ENCODE measurements around the gene PDE4A. TPM values are rescaled to one million over a fixed set of nuclear protein-coding genes. Genes with fewer than 3 reads are reported as not detected.
A peak's percentile ranks its signal among the peaks of the same experiment; 100 is the strongest.

Gene PDE4A
- total RNA-seq, 1 experiment from 2014 or later, result 10.4 TPM

DNA sequence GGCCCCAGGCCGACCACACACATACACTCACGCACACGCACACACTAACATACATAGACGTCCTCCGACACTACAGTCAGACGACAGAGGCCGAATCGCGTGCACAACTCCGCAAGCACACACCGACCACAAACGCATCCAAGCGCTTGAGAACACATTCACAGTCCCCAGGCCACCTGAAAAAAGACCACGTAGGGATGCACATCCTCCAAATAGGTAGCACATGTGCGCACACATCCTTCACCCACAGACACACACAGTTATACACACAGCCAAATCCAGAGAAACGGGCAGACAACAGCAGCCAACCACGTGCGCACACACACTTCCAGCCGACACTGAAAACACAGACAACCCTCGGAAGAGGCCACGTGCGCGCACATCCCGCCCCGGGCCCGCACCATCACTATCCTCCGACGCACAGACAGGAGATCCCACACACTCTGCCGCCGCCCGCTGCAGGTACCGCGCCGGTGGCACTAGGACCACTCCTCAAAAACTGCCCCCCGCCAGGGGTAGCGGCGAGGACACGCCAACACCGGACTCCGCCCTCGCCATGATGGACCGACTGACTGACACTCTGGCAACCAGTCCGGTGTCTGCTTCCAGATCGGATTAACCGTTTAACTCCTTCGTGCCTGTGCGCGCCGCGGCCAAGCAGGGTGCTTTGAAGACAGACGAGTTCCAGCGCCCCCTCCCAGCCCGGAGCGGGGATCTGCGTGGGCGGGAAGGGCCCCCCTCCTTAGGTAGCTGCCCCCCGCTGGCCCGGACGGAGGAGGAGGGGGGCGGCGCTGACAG, 493 bp upstream of the PDE4A start:
- peaks cover 56% of the 10 kb centered on the region for H3F3A ChIP-seq (ENCODE audit: insufficient read depth, low read depth)
- H3K79me2 ChIP-seq (ENCODE audit: low read depth), result no peaks in the 10 kb centered on the region
- no peak for DNase-seq
- CTCF ChIA-PET, result no interaction called here
- no peaks in the 10 kb centered on the region for H3K36me3 ChIP-seq (ENCODE audit: low read depth)
- peaks cover 23% of the 10 kb centered on the region; the same call in 1 of the 2 replicates for H3K4me1 ChIP-seq (replicated peaks; ENCODE audit: insufficient read depth)
- H3K4me3 ChIP-seq, result peak overlapping the region; percentile 53; the same call in 1 of the 2 replicates
- no peaks in the 10 kb centered on the region for H3K9me2 ChIP-seq (ENCODE audit: insufficient read depth)
- no TSS peak for BruUV-seq (replicated peaks)
- POLR2A ChIA-PET (ENCODE audit: unreplicated experiment), result no interaction called here
- intact Hi-C loops (cut with micrococcal nuclease; ENCODE audit: unreplicated experiment), result loop anchor here (5.0 kb wide), 3 partner anchors 147 to 297 kb away; partner anchors contain the start of genes CDKN2D, DNM2 and KRI1
- H3K9me3 ChIP-seq (ENCODE audit: insufficient read depth, low read depth), result no peaks in the 10 kb centered on the region
- peak; percentile 94 for TF ChIP-seq EZH2 (IDR thresholded peaks at IDR 0.05; ENCODE audit: low read depth)
- TF ChIP-seq, protein P1, sequence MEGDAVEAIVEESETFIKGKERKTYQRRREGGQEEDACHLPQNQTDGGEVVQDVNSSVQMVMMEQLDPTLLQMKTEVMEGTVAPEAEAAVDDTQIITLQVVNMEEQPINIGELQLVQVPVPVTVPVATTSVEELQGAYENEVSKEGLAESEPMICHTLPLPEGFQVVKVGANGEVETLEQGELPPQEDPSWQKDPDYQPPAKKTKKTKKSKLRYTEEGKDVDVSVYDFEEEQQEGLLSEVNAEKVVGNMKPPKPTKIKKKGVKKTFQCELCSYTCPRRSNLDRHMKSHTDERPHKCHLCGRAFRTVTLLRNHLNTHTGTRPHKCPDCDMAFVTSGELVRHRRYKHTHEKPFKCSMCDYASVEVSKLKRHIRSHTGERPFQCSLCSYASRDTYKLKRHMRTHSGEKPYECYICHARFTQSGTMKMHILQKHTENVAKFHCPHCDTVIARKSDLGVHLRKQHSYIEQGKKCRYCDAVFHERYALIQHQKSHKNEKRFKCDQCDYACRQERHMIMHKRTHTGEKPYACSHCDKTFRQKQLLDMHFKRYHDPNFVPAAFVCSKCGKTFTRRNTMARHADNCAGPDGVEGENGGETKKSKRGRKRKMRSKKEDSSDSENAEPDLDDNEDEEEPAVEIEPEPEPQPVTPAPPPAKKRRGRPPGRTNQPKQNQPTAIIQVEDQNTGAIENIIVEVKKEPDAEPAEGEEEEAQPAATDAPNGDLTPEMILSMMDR (conservative IDR thresholded peaks at IDR 0.05), result no peak
- H3K4me2 ChIP-seq, result peak overlapping the region; percentile 76
- H2AFZ ChIP-seq, result peak overlapping the region; percentile 58; the same call in 1 of the 2 replicates
- H3K27me3 ChIP-seq (ENCODE audit: insufficient read depth, low read depth), result peaks cover 61% of the 10 kb centered on the region
- H3K27ac ChIP-seq, result no peak overlapping the region
- no peaks in the 10 kb centered on the region for H4K20me1 ChIP-seq (ENCODE audit: insufficient read depth)

GRCh38 chr19:10421240-10422045, 1.1 kb downstream of the PDE4A start:
- Histone ChIP-seq H3K27me3 (ENCODE audit: insufficient read depth, low read depth) (peaks cover 64% of the 10 kb centered on the region), H3F3A (ENCODE audit: insufficient read depth, low read depth) (peaks cover 48% of the 10 kb centered on the region), H3K9me2 (ENCODE audit: insufficient read depth) (no peaks in the 10 kb centered on the region), H2AFZ (no peak overlapping the region), H3K9me3 (ENCODE audit: insufficient read depth, low read depth) (no peaks in the 10 kb centered on the region), H3K4me1 (replicated peaks; ENCODE audit: insufficient read depth) (peaks cover 25% of the 10 kb centered on the region; the same call in 1 of the 2 replicates), H3K4me3 (no peak overlapping the region), H4K20me1 (ENCODE audit: insufficient read depth) (no peaks in the 10 kb centered on the region), H3K79me2 (ENCODE audit: low read depth) (no peaks in the 10 kb centered on the region), H3K36me3 (ENCODE audit: low read depth) (no peaks in the 10 kb centered on the region), H3K4me2 (no peak overlapping the region), H3K27ac (no peak overlapping the region)
- POLR2A ChIA-PET (ENCODE audit: unreplicated experiment), result no interaction called here
- CTCF ChIA-PET, result interaction anchor here (0.5 kb wide), 1 partner anchor 164 kb away, joined by 4 read pairs; no protein-coding TSS in a partner anchor
- DNase-seq, result no peak
- no peak for TF ChIP-seq EZH2 (IDR thresholded peaks at IDR 0.05; ENCODE audit: low read depth)
- TF ChIP-seq, protein P1 (conservative IDR thresholded peaks at IDR 0.05), result peak; percentile 10; the same call in 1 of the 2 replicates
- no TSS peak for BruUV-seq (replicated peaks)
- intact Hi-C loops (cut with micrococcal nuclease; ENCODE audit: unreplicated experiment), result loop anchor here (5.0 kb wide), 1 partner anchor 146 kb away; the partner anchor contains the start of genes CDKN2D and KRI1

GRCh38 chr19:10422046-10422461, 1.7 kb downstream of the PDE4A start:
- Histone ChIP-seq H2AFZ (no peak overlapping the region), H3K79me2 (ENCODE audit: low read depth) (no peaks in the 10 kb centered on the region), H3K9me2 (ENCODE audit: insufficient read depth) (no peaks in the 10 kb centered on the region), H3K4me2 (no peak overlapping the region), H3K4me1 (replicated peaks; ENCODE audit: insufficient read depth) (peaks cover 25% of the 10 kb centered on the region; the same call in 1 of the 2 replicates), H3K9me3 (ENCODE audit: insufficient read depth, low read depth) (no peaks in the 10 kb centered on the region), H4K20me1 (ENCODE audit: insufficient read depth) (no peaks in the 10 kb centered on the region), H3K36me3 (ENCODE audit: low read depth) (no peaks in the 10 kb centered on the region), H3K4me3 (no peak overlapping the region), H3K27ac (no peak overlapping the region), H3F3A (ENCODE audit: insufficient read depth, low read depth) (peaks cover 49% of the 10 kb centered on the region), H3K27me3 (ENCODE audit: insufficient read depth, low read depth) (peaks cover 63% of the 10 kb centered on the region)
- no TSS peak for BruUV-seq (replicated peaks)
- ChIA-PET CTCF (no interaction called here), POLR2A (ENCODE audit: unreplicated experiment) (no interaction called here)
- no peak for DNase-seq
- no peak for TF ChIP-seq EZH2 (IDR thresholded peaks at IDR 0.05; ENCODE audit: low read depth)
- TF ChIP-seq, protein P1 (conservative IDR thresholded peaks at IDR 0.05), result no peak
- intact Hi-C loops (cut with micrococcal nuclease; ENCODE audit: unreplicated experiment), result loop anchor here (5.0 kb wide), 1 partner anchor 145 kb away; the partner anchor contains the start of genes CDKN2D and KRI1

Data from PC-9 (cell line).